Duodenal mucosa (tissue), 2 donors: ENCODE data around the gene ENTPD6.

Source experiments
- H3K27ac ChIP-seq: one replicate; pipeline ENCODE4 v1.7.0; 2013; ENCODE audit warnings: low read depth, low read length
- H3K27me3 ChIP-seq, 2 donors: one replicate each; pipeline ENCODE4 v1.7.0; 2013; ENCODE audit warnings: low read length in 2 of 2, control low read depth in 1 of 2; ENCODE audit not compliant: insufficient read depth in 2 of 2, control insufficient read depth in 1 of 2
- H3K36me3 ChIP-seq, 2 donors: one replicate each; pipeline ENCODE4 v1.7.0; 2013; ENCODE audit warnings: low read length in 2 of 2, control low read depth in 1 of 2; ENCODE audit not compliant: insufficient read depth in 2 of 2, control insufficient read depth in 1 of 2
- H3K4me1 ChIP-seq, 2 donors: one replicate each; pipeline ENCODE4 v1.7.0; 2013; ENCODE audit warnings: low read length in 2 of 2, control low read depth in 1 of 2; ENCODE audit not compliant: insufficient read depth in 2 of 2, control insufficient read depth in 1 of 2
- H3K4me3 ChIP-seq, 2 donors: one replicate each; pipeline ENCODE4 v1.7.0; 2013; ENCODE audit warnings: low read length in 2 of 2, low read depth in 1 of 2
- H3K9ac ChIP-seq, 2 donors: one replicate each; pipeline ENCODE4 v1.7.0; 2013; ENCODE audit warnings: low read length in 2 of 2, low read depth in 1 of 2
- H3K9me3 ChIP-seq, 2 donors: one replicate each; pipeline ENCODE4 v1.7.0; 2013; ENCODE audit warnings: low read length in 2 of 2, control low read depth in 1 of 2; ENCODE audit not compliant: control insufficient read depth in 1 of 2

The ENTPD6 gene

DNA sequence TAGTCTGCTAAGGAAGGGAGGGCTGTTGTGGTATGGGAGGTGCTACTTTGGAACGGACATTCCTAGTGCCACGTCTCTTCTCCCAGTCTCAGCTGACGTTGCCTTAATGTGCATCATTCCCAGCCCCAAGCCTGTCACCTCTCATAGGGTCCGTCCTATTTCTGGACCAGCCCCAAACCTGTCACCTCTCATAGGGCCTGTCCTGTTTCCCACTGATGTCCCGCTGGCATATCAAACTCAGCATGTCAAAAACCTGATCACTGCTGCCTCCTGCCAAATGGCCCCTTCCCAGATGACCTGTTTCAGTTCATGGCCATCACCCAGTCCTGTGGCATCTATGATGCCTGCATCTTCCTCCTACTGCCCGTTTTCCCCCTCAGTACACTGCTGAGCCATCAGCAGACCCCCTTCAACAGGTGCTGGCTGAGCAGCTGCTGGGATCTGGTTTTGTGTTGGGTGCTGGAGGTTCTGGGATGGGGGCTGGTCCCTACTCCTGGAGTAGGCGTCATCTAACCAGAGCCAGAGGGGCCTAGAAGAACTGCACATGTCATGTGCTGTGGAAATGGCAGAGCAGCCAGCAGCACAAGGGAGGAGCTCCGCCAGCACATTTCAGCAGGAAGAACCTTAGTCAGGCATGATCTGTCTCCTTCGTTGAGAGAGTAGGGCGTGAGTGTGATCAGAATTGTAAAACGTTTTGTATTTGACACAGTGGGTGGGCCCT is 3.3 kb downstream of the ENTPD6 start:
- Histone ChIP-seq H3K4me1 (peaks cover 25% of the 10 kb centered on the region in 2 donors), H3K9ac (no peak overlapping the region)

DNA sequence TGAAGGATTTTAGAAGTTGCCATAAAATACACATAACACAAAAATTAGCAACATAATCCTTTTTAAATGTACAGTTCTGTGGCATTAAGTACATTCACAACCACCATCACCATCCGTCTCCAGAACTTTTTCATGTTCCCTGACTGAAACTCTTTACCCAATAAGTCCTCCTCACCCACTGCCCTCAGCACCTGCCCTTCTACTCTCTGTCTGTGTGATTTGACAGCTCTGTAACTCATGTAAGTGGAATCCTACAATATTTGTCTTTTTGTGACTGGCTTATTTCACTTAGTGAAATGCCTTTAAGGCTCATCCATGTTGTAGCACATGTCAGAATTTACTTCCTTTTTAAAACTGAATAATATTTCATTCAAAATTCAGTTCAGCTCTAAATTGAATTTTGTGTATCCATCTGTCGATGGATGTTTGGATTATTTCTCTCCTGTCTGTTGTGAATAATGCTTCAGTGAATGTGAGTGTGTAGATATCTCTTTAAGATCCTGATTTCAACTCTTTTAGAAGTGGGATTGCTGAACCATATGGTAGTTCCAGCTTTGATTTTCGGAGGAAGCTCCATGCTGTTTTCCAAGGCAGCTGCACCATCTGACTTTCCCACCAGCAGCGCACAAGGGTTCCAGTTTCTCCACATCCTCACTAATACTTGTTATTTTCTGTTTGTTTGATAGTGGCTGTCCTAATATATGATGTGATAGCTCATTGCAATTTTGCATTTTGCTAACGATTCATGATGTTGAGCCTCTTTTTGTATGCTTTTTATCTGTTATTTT is 4.2 kb downstream of the ENTPD6 start:
- Histone ChIP-seq H3K9me3 (no peaks in the 10 kb centered on the region), H3K27me3 (no peaks in the 10 kb centered on the region), H3K4me3 (no peak overlapping the region), H3K36me3 (peaks cover 0 to 3% of the 10 kb centered on the region in 2 donors), H3K27ac (no peak overlapping the region), H3K9ac (no peak overlapping the region), H3K4me1 (peaks cover 25 to 27% of the 10 kb centered on the region in 2 donors)

More for the DNA sequence above, 3.3 kb downstream of the ENTPD6 start:
- H3K36me3 ChIP-seq: peaks cover 0 to 3% of the 10 kb centered on the region in 2 donors
- no peak overlapping the region for H3K27ac ChIP-seq
- no peak overlapping the region for H3K4me3 ChIP-seq
- no peaks in the 10 kb centered on the region for H3K27me3 ChIP-seq
- H3K9me3 ChIP-seq: no peaks in the 10 kb centered on the region

DNA sequence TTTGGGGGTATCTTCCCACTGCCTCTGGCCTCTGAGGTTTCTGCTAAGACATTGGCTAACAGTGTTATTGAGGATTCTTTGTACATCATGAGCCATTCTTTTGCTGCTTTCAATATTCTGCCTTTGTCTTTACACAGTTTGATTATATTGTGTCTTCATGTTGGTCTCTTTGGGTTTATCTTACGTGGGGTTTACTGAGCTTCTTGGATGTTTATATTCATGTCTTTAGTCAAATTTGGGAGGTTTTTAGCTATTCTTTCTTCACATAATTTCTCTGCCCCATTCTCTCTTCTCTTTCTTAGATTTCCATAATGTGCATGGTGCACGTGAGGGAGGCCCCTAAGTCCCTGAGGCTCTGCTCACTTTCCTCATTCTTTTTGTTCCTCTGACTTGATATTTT is 7.6 kb downstream of the ENTPD6 start:
- Histone ChIP-seq H3K9ac (no peak overlapping the region), H3K36me3 (peaks cover 3 to 4% of the 10 kb centered on the region in 2 donors), H3K4me3 (no peak overlapping the region), H3K4me1 (peaks cover 3 to 11% of the 10 kb centered on the region in 2 donors), H3K27ac (no peak overlapping the region), H3K27me3 (no peaks in the 10 kb centered on the region), H3K9me3 (no peaks in the 10 kb centered on the region)

DNA sequence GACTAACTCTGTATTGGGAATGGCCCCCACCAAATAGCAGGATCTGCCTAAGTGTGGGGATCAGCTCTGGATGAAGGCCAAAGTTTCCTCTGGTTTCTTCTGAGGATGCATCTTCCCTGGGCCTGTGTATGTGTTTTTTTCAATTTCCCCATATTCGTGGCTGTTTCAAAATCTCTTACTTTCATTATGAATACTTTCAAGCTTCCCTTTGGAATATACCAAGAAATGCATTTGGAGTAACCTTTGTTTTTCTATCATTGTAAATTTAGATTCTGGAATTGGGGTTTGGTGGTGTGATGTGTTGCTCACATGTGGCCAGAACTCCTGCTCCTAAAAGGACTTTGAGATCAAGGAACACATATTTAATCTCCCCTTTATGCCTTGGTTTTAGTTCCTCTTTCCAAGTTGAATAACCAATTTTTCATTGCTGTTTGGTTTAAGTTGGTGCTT is 8.4 kb downstream of the ENTPD6 start:
- Histone ChIP-seq H3K4me1 (peaks cover 3 to 11% of the 10 kb centered on the region in 2 donors), H3K9ac (no peak overlapping the region), H3K4me3 (no peak overlapping the region), H3K27me3 (no peaks in the 10 kb centered on the region), H3K9me3 (no peaks in the 10 kb centered on the region), H3K27ac (no peak overlapping the region), H3K36me3 (peaks cover 3 to 4% of the 10 kb centered on the region in 2 donors)

DNA sequence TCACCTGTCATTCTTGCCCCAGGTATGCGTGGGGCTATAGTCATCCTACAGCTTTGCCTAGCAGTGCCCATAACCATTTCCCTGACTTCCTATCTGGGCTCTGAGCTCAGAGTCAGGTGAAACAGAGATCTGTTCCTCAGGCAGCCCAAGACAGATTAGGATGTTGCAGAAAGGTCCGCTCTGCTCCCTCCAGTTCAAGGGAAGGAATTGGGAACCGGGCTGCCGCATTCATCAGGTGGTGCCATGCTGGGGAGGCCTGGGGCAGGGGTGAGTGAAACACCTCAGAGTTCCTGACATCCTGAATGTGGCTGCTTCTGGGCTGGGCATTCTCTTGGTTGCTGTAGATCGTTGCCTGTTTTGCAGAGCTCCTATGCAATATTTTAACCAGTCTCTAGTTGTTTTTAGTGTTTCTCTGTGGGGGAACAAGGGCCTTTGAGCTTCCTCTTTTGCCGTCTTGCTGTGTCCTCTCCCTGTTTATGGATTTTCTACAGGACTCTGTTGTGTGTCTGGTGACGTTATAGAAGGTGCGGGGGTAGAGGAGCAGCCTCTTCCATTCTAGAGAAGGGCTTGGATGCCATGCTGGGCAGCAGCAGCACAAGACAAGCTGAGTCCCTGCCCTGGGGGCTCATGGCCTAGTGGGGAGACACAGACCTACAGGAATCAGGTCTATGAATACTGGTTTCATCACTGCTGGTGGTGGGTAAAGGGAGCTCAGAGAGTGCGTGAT is 9.2 kb downstream of the ENTPD6 start:
- Histone ChIP-seq H3K27me3 (no peaks in the 10 kb centered on the region), H3K4me1 (peaks cover 3 to 11% of the 10 kb centered on the region in 2 donors), H3K9ac (no peak overlapping the region), H3K4me3 (no peak overlapping the region), H3K9me3 (no peaks in the 10 kb centered on the region), H3K36me3 (peaks cover 3 to 6% of the 10 kb centered on the region in 2 donors), H3K27ac (no peak overlapping the region)

DNA sequence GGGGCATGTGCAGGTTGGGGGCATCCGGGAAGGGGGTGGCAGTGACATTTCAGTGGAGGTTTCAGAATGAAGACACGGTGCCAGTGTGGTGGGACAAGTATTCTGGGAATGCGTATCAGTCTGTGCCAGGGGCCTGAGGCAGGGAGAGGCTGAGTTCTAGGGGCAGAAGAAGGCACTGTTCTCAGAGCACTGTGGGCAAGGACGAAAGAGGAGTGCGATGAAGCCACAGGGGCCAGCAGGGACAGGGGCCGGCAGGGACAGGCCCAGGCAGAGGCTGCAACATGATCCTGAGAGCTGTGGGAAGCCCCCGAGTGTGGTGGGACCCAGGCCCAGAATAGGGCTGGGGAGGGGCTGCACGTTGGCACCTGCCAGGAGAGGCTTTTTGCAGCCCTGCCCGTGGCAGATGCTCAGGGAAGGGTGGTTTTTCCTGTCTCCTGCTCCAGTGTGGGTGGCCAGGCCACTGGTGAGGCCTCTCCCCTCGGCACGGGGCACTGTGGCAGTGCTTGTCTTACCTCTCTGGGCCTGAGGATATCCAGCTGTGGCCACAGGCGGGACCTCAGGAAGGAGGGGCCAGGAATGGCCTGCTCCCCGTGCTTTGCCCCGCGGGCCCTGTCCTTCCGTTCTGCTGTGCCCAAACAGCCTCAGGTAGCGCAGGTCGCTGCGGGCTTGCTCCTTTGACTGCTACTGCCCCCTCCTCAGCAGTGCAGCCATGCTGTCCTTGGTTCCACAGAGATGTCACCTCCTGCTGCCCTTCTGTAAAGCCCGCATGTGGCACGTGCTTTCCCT is 10.0 kb downstream of the ENTPD6 start:
- no peak overlapping the region for H3K27ac ChIP-seq
- H3K9me3 ChIP-seq: no peaks in the 10 kb centered on the region
- peaks cover 3 to 11% of the 10 kb centered on the region in 2 donors for H3K4me1 ChIP-seq
- no peaks in the 10 kb centered on the region for H3K27me3 ChIP-seq
- H3K36me3 ChIP-seq: peaks cover 9 to 13% of the 10 kb centered on the region in 2 donors
- H3K4me3 ChIP-seq: no peak overlapping the region
- H3K9ac ChIP-seq: no peak overlapping the region

DNA sequence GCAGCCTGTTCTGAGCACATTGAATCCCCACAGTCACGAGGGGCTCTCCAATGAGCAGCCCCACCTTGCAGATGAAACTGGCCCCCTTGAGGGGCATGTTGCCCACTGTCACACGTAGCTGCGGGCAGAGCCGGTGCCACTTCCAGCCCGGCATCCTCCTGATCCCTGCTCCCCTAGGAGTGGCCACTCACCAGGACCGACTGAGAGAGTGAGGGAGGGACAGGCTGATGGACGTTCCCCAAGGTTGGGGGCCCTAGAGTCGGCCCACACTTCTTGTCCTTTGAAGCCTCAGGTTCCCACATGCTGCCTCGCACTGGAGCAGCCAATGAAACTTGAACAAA is 10.5 kb downstream of the ENTPD6 start:
- H3K9ac ChIP-seq: no peak overlapping the region
- H3K4me1 ChIP-seq: peaks cover 1 to 11% of the 10 kb centered on the region in 2 donors
- no peak overlapping the region for H3K27ac ChIP-seq
- H3K4me3 ChIP-seq: no peak overlapping the region
- no peaks in the 10 kb centered on the region for H3K9me3 ChIP-seq
- no peaks in the 10 kb centered on the region for H3K27me3 ChIP-seq
- peaks cover 9 to 17% of the 10 kb centered on the region in 2 donors for H3K36me3 ChIP-seq

DNA sequence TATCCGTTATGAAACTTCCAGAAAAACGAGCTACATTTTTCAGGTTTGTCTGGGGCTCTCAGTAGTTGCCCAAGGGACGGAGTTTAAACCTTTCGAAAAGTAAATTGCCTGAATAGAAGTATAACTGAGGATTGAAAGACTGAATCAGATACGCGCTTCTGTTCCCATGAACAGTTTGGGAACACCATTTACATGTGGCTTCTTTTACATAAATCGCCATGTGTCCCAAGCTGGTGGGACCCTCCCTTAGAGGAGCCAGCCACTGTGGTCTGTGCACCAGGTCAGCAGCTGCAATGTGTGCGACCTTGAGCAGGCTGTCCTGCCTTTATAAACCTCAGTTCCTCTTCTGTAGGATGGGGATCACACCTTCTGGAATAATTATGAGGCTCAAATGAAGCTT is 11.0 kb downstream of the ENTPD6 start:
- H3K9ac ChIP-seq: no peak overlapping the region
- peaks cover 0 to 11% of the 10 kb centered on the region in 2 donors for H3K4me1 ChIP-seq
- H3K9me3 ChIP-seq: no peaks in the 10 kb centered on the region
- H3K27ac ChIP-seq: no peak overlapping the region
- no peak overlapping the region for H3K4me3 ChIP-seq
- H3K36me3 ChIP-seq: peaks cover 14 to 22% of the 10 kb centered on the region in 2 donors
- no peaks in the 10 kb centered on the region for H3K27me3 ChIP-seq

DNA sequence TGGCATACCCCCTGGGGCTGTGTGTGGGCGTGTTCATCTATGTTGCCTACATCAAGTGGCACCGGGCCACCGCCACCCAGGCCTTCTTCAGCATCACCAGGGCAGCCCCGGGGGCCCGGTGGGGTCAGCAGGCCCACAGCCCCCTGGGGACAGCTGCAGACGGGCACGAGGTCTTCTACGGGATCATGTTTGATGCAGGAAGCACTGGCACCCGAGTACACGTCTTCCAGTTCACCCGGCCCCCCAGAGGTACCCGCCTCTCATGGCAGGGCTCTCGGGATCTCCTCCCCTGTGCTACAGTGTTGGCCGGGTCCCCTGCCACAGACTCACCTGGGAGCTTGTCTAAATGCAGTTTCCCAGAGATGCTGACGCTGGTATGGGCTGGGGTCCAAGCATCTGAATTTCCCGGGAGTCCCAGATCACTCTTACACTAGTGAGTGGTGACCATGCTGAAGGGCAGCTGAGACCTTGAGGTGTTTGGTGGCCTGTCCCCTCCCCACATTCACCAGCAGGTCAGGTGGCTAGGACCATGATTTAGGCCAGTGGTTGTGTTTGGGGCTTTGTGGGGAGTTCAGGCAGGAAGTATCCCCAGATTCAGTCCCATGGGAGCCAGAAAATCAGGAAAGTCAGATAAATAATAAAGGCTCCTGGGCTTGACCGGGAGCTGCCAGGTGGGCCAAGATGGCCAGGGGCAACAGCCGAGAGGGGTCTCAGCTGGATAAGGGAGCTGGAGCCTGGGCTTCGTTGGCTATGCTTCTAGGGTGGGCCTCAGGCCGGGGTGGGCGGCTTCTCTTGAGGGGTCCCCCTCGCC is 11.8 kb downstream of the ENTPD6 start:
- Histone ChIP-seq H3K4me1 (peaks cover 0 to 11% of the 10 kb centered on the region in 2 donors), H3K4me3 (no peak overlapping the region), H3K27me3 (no peaks in the 10 kb centered on the region), H3K36me3 (peaks cover 20 to 30% of the 10 kb centered on the region in 2 donors), H3K9ac (no peak overlapping the region), H3K9me3 (no peaks in the 10 kb centered on the region), H3K27ac (no peak overlapping the region)
